Endodermal cell (in vitro differentiated cells): Measurements from ENCODE around the gene SEMA4A. TPM values are rescaled to one million over a fixed set of nuclear protein-coding genes. Genes with fewer than 3 reads are reported as not detected.

ENCODE experiments used
- DNase-seq: peaks from one replicate; pipeline ENCODE4 v3.0.0-alpha.2; 2017
- H3K27ac ChIP-seq: 2 replicates; pipeline ENCODE4 v1.5.1; 2013; ENCODE audit warnings: mild to moderate bottlenecking, low read depth, low read length, moderate library complexity
- H3K27me3 ChIP-seq: 2 replicates; pipeline ENCODE4 v1.6.1; 2013; ENCODE audit warnings: mild to moderate bottlenecking, low read length, moderate library complexity; ENCODE audit not compliant: insufficient read depth, control insufficient read depth, poor library complexity, severe bottlenecking
- H3K36me3 ChIP-seq: 2 replicates; pipeline ENCODE4 v1.7.0; 2013; ENCODE audit warnings: mild to moderate bottlenecking, low read length, moderate library complexity; ENCODE audit not compliant: control insufficient read depth, insufficient read depth
- H3K4me1 ChIP-seq: one replicate; pipeline ENCODE4 v1.7.0; 2013; ENCODE audit warnings: low read length; ENCODE audit not compliant: control insufficient read depth, insufficient read depth
- H3K4me3 ChIP-seq: 2 replicates; pipeline ENCODE4 v1.5.1; 2013; ENCODE audit warnings: mild to moderate bottlenecking, low read length, moderate library complexity
- H3K9ac ChIP-seq: 2 replicates; pipeline ENCODE4 v1.6.1; 2013; ENCODE audit warnings: mild to moderate bottlenecking, low read length, moderate library complexity; ENCODE audit not compliant: poor library complexity, severe bottlenecking; ENCODE audit errors: extremely low read depth
- H3K9me3 ChIP-seq: 2 replicates; pipeline ENCODE4 v1.6.1; 2013; ENCODE audit warnings: mild to moderate bottlenecking, low read length, moderate library complexity; ENCODE audit not compliant: control insufficient read depth
- H3K27ac Mint-ChIP-seq: 2 replicates; pipeline ENCODE4 v1.8.0; 2020; ENCODE audit warnings: mixed read lengths
- H3K27me3 Mint-ChIP-seq: 2 replicates; pipeline ENCODE4 v1.8.0; 2021; ENCODE audit warnings: mild to moderate bottlenecking, mixed read lengths; ENCODE audit not compliant: insufficient read depth
- H3K36me3 Mint-ChIP-seq: 2 replicates; pipeline ENCODE4 v1.8.0; 2020; ENCODE audit warnings: low read depth, mixed read lengths
- H3K4me1 Mint-ChIP-seq: 2 replicates; pipeline ENCODE4 v1.8.0; 2020; ENCODE audit warnings: mixed read lengths
- H3K4me3 Mint-ChIP-seq: 2 replicates; pipeline ENCODE4 v1.8.0; 2020; ENCODE audit warnings: mild to moderate bottlenecking, moderate library complexity, mixed read lengths
- H3K9me3 Mint-ChIP-seq: 2 replicates; pipeline ENCODE4 v1.8.0; 2020; ENCODE audit warnings: mild to moderate bottlenecking, mixed read lengths
- CTCF ChIP-seq: fragments of 200-600 bp; sonication (generic); conservative IDR thresholded peaks from 2 replicates; pipeline ENCODE4 v1.5.0; 2021; ENCODE audit warnings: antibody characterized with exemption, mild to moderate bottlenecking
- WGBS, 2 experiments: methylation state at CpG; one replicate each; pipeline versions ENCODE4 v1.1.5 to v1.1.7; 2013; ENCODE audit warnings: missing lambda C conversion rate in 2 of 2, mixed read lengths in 1 of 2; ENCODE audit not compliant: insufficient coverage in 1 of 2, insufficient read length in 1 of 2; 5-methylcytosine and 5-hydroxymethylcytosine counted together
- total RNA-seq, 2 donors: library from RNA; stranded (reverse); fragmentation: NEBNext Ultra II Directional in 1 of 2; extraction: Animal tissue kit (Norgen Biotek cat#: 25700) in 1 of 2; gene quantifications; 2 replicates in 1 of 2; 3 replicates in 1 of 2; pipeline ENCODE4 v1.2.1, GENCODE V29; 2021

SEMA4A gene
- total RNA-seq, 2 donors from 2014 or later, result 6.4 to 10.3 TPM

GRCh38 chr1:156225677-156226014 is 72.3 kb downstream of the SEMA4A start:
- Histone ChIP-seq H3K9me3 (no peaks in the 10 kb centered on the region), H3K27me3 (no peaks in the 10 kb centered on the region), H3K4me1 (no peaks in the 10 kb centered on the region), H3K27ac (no peak overlapping the region), H3K9ac (no peak overlapping the region), H3K4me3 (no peak overlapping the region), H3K36me3 (peaks cover 63% of the 10 kb centered on the region)
- no peak for DNase-seq
- peaks cover 4% of the 10 kb centered on the region for H3K4me1 Mint-ChIP-seq
- TF ChIP-seq CTCF, result no peak
- H3K36me3 Mint-ChIP-seq, result peaks cover 65% of the 10 kb centered on the region
- H3K27me3 Mint-ChIP-seq, result no peaks in the 10 kb centered on the region
- H3K27ac Mint-ChIP-seq, result peak overlapping the region; percentile 94
- 38 to 42% methylated on average over 1 to 2 of the region's 2 CpGs for WGBS, 2 experiments
- H3K9me3 Mint-ChIP-seq, result no peaks in the 10 kb centered on the region
- no peak overlapping the region for H3K4me3 Mint-ChIP-seq

- Mint-ChIP-seq H3K9me3 (no peaks in the 10 kb centered on the region), H3K4me3 (no peak overlapping the region), H3K4me1 (peaks cover 4% of the 10 kb centered on the region), H3K36me3 (peaks cover 63% of the 10 kb centered on the region), H3K27ac (no peak overlapping the region), H3K27me3 (no peaks in the 10 kb centered on the region)
- H3K27me3 ChIP-seq, result no peaks in the 10 kb centered on the region
- H3K4me1 ChIP-seq, result no peaks in the 10 kb centered on the region
- no peak for DNase-seq
- H3K9me3 ChIP-seq, result no peaks in the 10 kb centered on the region
- TF ChIP-seq CTCF, result no peak
- no peak overlapping the region for H3K4me3 ChIP-seq
- peaks cover 59% of the 10 kb centered on the region for H3K36me3 ChIP-seq
- H3K27ac ChIP-seq, result no peak overlapping the region
- 80 to 98% methylated on average over 1 to 2 of the region's 2 CpGs for WGBS, 2 experiments
- H3K9ac ChIP-seq, result no peak overlapping the region
Measured at GRCh38 chr1:156226116-156226538, 72.7 kb downstream of the SEMA4A start.

GRCh38 chr1:156226782-156227181 is 73.4 kb downstream of the SEMA4A start:
- Mint-ChIP-seq H3K4me1 (peaks cover 4% of the 10 kb centered on the region), H3K9me3 (no peaks in the 10 kb centered on the region), H3K27me3 (no peaks in the 10 kb centered on the region), H3K4me3 (no peak overlapping the region), H3K27ac (no peak overlapping the region), H3K36me3 (peaks cover 59% of the 10 kb centered on the region)
- H3K9me3 ChIP-seq, result no peaks in the 10 kb centered on the region
- no peaks in the 10 kb centered on the region for H3K27me3 ChIP-seq
- H3K27ac ChIP-seq, result no peak overlapping the region
- no peaks in the 10 kb centered on the region for H3K4me1 ChIP-seq
- TF ChIP-seq CTCF, result no peak
- no peak overlapping the region for H3K4me3 ChIP-seq
- no peak overlapping the region for H3K9ac ChIP-seq
- 95 to 100% methylated on average over 3 to 4 of the region's 4 CpGs for WGBS, 2 experiments
- H3K36me3 ChIP-seq, result peaks cover 53% of the 10 kb centered on the region
- no peak for DNase-seq

Other genes starting within 250 kb of the SEMA4A start
- 10 to 100 TPM; 26.0 to 39.2 TPM for gene RIT1, start 242.2 kb upstream of the SEMA4A start, total RNA-seq
- 10 to 100 TPM; 67.7 to 76.2 TPM for gene KHDC4, start 219.2 kb upstream of the SEMA4A start, total RNA-seq
- not detected for gene RXFP4, start 211.9 kb upstream of the SEMA4A start, total RNA-seq
- gene ARHGEF2, start 175.0 kb upstream of the SEMA4A start, total RNA-seq, result 100 to 1,000 TPM; 134 to 147 TPM
- gene SSR2, start 132.6 kb upstream of the SEMA4A start, total RNA-seq, result 100 to 1,000 TPM; 193 TPM
- gene UBQLN4, start 99.8 kb upstream of the SEMA4A start, total RNA-seq, result 10 to 100 TPM; 56.4 to 62.4 TPM
- 100 to 1,000 TPM in 1 of 2 donors, 10 to 100 TPM in 1; 84.4 to 101 TPM for gene LAMTOR2, start 98.8 kb upstream of the SEMA4A start, total RNA-seq
- gene RAB25, start 92.4 kb upstream of the SEMA4A start, total RNA-seq, result 10 to 100 TPM; 82.0 to 84.4 TPM
- 10 to 100 TPM; 91.8 to 94.3 TPM for gene MEX3A, start 71.1 kb upstream of the SEMA4A start, total RNA-seq
- gene LMNA, start 38.9 kb upstream of the SEMA4A start, total RNA-seq, result 10 to 100 TPM; 41.2 to 42.0 TPM
- gene SLC25A44, start 40.5 kb downstream of the SEMA4A start, total RNA-seq, result 10 to 100 TPM; 20.9 to 22.7 TPM
- gene PMF1, start 59.4 kb downstream of the SEMA4A start, total RNA-seq, result 100 to 1,000 TPM; 119 TPM
- gene BGLAP, start 88.6 kb downstream of the SEMA4A start, total RNA-seq, result 1 to 10 TPM; 4.6 to 5.4 TPM
- gene PAQR6, start 94.5 kb downstream of the SEMA4A start, total RNA-seq, result 10 to 100 TPM; 12.2 to 16.4 TPM
- gene SMG5, start 129.2 kb downstream of the SEMA4A start, total RNA-seq, result 100 to 1,000 TPM; 103 to 111 TPM
- 1 to 10 TPM; 1.5 to 1.9 TPM for gene TMEM79, start 130.7 kb downstream of the SEMA4A start, total RNA-seq
- 10 to 100 TPM; 70.3 to 85.1 TPM for gene GLMP, start 142.1 kb downstream of the SEMA4A start, total RNA-seq
- not detected for gene VHLL, start 145.7 kb downstream of the SEMA4A start, total RNA-seq
- gene CCT3, start 184.7 kb downstream of the SEMA4A start, total RNA-seq, result 100 to 1,000 TPM; 323 to 351 TPM
- gene TSACC, start 184.9 kb downstream of the SEMA4A start, total RNA-seq, result 1 to 10 TPM in 1 of 2 donors, under 1 TPM in 1; 0.62 to 1.6 TPM
- 1 to 10 TPM; 3.9 to 4.0 TPM for gene RHBG, start 215.6 kb downstream of the SEMA4A start, total RNA-seq